Hepatic stellate cell (primary cell): ENCODE measurements around the gene SLC22A23.

Experiments
- DNase-seq: peaks from one replicate; pipeline ENCODE4 v3.0.0; 2011; ENCODE audit warnings: low spot score

Gene SLC22A23

DNA sequence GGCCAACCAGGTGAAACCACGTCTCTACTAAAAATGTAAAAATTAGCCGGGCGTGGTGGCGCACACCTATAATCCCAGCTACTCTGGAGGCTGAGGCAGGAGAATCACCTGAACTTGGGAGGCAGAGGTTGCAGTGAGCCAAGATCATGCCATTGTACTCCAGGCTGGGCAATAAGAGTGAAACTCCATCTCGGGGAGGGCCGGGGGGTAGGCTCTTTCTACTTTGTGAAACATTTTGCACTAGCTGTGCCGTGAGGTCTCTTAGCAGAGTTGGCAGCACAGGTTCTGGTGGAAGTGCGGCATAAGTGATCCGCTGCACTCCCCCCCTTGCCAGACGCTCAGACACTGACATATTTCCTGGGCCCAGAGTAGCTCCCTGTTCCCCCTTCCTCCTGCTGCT is 173.6 kb downstream of the SLC22A23 start:
- no peak for DNase-seq

DNA sequence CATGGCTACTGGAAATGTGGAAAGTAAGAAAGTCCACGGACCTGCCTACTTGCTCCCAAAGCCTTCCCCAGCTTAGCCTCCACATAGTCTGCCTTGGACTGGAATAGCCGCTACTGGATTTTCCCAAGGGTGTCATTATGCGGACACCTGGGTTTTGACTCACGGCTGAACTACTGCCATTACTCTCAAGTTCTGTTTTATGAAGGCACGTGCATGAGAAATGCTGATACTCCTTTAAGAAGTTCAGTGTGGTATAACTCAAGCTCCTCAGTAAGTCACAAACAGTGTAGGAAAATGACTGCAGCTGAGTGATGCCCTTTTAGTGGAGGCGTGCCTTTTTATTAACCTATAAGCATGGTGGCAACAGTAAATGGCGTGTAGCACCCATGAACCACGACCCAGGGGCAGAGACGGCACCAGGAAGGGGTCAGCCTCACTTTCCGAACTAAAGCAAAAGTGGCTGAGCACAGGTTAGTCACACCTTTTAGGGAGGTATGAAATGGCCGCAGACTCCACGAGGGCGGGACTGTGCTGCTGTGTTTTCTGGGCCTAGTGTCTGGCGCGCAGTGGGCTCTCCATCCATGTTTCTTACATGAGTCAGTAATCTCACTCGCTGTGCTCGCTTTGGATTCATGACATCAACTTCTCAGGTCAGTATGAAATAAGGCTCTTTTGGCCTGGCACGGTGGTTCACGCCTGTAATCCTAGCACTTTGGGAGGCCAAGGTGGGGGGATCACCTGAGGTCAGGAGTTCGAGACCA is 174.2 kb downstream of the SLC22A23 start:
- no peak for DNase-seq

DNA sequence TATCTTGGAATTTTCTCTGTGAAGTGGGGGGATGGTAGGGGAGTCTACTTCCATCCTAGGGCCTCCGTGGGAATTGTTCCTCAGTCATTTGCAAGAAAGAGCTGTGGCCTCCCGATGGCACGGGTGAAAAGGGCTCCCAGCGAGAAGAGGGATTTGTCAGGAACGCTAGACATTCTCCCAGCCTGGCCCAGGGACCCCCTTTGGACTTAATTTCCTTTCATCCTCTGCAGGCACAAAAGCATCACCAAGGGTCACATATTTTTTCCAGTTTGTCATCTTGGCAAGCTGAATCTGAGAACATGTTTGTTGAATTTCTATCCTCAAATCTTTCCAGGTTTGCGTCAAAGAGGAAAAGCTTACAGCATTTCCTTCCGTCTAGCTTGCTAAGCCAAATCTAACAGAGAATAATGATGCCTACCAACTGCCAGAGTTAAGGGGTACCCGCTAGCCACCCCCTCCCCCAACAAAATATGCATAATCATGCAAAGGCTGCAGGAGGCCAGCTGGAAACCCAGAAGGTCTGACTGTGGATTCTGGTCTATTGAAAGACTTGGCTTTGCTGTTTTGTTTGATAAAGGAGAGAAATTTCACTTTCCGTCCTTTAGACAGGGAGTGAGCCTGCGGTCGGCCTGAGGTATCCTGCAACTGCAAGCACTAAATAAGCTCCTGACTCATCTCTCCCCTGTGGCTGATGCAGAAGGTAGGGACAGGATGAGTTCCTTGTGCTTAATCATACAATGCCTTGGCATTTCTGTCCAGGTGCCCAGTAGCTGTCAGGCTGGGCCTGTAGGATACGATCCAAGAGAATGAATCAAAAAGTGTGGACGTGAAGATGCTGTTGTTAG is 175.0 kb downstream of the SLC22A23 start:
- DNase-seq, result no peak

DNA sequence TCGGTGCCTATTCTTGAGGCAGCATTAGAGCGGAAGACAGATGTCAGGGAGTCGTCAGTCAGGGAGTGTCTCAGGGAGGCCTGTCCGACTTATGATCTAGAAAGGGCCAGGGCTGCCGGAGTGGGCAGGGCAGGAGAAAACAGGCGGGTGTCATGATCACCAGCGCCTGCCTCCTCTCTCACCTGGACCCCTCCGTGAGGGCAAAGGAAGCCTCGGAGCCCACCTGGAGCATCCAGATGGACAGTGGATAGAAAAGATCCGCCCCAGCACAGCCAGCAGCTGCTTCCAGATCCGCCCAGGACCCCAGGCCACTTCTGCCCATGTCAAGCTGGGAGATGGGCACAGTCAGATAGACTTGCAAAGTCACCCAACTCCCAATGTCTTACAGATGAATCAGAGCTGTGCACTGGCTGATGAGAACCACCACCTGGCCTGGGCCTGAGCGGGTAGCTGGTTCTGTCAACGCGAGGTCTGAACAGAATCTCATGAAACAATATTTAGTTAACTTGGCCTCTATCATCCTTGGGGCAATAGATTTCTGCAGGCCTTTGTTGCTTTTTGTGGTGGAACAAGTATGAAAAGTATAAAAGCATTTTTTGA is 175.9 kb downstream of the SLC22A23 start:
- DNase-seq, result no peak

DNA sequence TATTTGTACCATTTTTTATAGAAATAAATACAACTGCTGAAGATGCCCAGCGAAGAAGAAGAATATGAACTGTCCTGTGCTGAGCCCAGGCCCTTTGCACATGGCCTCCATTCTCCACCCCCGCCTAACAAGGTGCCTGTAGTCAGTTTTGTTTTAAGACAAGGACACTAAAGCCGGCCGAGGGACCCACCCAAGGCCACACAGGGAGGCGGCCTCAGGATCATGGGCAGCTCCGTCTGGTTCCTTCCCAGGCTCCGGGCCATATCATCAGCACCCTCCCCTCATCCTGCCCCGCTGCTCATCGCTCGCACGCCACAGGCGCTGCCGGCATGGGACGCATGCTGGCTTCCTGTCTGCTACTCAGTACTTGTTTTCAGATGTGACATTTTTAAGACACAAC is 176.8 kb downstream of the SLC22A23 start:
- no peak for DNase-seq

DNA sequence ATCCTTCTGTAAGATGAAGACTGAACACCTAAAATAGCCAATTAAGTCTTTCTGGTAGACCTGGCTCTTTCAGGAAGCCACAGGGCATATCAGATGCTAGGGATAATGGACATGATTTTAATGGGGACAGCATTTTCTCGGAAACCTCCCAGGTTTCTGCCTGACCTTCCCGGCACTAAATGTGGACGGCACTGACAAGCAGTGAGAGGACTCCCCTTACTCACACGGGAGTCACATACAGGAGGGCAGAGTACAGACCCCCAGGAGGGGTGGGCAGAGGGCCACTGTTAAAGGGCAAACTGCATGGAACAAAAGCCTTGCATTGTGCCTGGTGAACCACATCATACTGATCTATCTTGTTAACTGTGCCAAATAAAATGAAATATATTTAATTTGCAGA is 178.2 kb downstream of the SLC22A23 start:
- DNase-seq, result no peak

DNA sequence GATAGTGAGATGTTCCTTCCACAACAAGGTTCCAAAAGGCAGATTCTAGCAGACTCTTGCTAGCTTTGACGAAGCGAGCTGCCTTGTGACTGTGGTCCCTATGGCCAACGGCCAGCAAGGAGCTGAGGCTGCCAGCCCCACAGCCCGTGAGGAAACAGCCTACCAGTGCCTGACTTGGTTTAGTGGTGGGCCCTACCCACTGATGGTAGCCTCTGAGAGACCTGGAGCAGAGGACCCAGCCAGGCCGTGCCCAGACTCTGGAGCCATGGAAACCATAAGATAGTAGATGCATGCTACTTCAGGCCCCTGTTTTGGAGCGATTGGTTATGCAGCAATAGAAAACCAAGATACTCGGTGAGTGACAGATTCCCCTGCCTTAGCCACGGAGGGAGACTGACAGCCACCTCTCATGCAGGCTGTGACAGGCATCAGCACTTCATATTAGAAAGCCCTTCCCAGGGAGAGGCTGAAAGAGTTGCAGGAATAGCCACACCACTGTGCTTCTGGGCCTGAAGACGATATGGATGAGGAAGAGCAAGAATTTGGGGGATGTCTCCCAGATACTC is 178.9 kb downstream of the SLC22A23 start:
- no peak for DNase-seq

DNA sequence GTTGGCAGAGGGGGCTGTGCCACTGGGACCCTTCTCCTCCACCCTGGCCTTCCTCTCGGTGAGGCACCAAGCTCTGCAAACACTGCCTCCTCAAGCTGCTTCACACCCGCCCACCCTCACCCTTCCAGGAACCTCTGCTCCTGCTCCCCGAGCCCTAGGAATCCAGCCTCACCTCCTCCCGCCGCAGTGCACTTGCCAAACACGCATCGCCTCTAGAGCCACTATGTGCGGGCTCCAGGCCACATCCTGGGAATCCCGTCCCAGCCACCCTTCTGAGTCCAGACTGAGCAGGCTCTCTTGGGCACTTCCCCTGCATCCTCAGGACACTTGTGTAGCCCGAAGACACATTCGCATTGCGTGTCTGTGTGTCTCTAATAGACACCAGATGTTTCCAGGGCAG is 179.6 kb downstream of the SLC22A23 start:
- DNase-seq, result no peak

DNA sequence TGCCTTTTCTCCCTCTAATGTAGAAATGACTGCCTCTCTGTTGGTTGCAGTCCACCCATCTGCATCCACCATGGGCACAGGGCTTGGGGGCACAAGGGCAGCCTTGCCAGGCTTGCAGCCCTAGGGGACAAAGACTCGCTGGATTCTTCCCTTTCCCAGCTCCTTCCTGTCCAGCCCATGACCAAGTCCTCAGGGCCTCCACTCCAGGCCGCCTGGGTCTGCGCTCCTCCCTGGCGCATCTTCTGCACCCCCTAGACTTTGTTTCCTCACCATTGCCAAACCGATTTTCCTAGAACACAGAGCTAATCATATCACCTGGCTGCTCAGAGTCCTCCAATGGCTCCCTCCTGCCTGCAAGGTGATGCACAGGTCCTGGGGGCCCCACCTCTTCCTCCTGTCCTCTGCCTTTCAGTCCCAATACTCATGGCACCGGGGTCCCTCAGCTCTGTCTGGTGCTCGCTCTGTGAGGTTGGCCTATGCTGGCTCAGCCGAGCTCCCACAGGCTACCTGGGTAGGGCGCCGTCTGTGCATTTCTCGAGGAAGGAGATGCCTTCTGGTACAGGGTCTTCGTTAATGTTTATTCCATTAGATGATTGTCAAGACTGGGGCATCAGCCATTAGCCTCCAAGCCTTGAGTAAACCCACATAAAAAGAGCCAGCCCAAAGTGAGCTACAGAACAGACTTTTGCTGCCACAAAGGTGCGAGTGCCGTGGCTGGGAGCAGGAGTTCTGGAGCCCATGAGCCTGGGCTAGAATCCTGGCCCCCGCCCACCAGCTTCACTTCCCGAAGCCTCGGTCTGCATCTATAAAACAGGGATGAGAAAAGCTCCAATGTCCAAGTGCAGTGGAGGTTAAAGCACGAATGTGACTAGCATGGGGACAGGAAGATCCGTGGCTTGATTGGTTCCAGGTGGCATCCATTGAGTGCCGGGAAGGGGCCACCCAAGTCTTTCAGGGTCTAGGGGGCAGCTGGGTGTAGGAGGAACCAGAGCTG is 180.4 kb downstream of the SLC22A23 start:
- DNase-seq, result no peak

DNA sequence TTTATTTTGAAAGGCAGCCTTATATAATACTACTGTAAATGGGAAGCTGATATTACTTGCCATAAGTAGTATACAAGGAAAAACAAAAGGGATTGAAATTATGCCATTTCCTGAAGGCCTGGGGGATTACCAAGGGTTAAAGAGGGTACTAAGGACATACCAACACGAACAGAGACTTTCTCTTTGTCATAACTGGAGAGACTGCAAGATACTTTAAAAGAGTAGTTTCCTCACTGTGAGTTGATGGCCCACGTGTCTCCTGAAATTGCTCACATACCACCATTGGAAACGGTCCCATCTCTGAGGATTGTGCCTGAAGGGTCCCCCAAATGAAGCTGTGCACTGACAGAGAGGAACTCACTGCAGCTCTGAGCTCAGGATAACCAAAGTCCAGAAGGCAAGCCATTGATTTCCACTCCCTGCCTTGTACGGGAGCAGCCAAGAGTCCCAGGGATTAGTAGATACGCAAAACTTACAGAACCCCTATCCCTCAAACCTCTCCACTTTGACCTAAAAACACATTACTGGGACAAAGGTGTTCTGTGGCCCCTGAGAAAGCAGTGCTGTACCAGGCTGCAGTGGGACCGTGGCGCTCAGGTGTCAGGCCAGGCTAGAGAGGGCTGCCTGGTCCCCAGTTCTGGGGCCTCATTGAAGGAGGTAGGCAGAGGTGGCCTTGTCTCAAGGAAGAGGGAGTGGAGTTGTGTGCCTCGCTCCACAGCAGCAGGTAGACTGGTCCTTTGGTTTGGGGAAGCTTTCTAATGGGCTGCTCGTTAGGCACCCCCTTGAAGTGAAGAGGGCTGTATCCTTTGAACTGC is 182.9 kb downstream of the SLC22A23 start:
- DNase-seq, result no peak

DNA sequence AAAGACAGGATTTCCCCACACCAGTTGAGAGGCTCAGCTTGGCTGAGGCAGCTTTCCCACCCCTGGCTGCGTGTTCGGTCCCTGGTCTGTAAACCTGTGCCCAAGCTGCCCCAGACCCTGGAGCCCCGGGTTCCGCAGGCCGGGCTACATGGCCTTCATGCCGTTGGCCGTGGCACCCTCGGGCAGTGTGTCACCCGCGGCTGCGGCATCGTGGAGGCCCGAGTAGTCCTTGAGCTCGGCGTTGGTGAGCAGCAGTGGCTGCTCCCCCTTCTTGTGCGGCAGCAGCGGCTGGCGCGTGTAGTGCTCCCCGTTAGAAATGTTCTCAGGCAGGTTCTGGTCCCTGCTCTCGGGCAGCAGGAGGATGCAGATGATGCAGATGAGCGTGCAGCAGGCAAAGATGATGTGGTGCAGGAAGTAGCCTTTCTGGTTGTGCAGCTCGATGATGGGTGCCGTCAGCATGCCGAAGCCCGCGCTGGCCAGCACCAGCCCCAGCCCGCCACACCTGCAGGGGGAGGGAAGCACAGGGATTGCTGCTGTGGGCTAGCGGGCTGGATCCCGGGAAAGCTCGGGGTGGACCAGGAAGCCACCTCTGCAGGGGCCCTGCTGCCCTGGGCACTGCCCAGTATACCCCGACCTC is 183.8 kb downstream of the SLC22A23 start:
- no peak for DNase-seq

DNA sequence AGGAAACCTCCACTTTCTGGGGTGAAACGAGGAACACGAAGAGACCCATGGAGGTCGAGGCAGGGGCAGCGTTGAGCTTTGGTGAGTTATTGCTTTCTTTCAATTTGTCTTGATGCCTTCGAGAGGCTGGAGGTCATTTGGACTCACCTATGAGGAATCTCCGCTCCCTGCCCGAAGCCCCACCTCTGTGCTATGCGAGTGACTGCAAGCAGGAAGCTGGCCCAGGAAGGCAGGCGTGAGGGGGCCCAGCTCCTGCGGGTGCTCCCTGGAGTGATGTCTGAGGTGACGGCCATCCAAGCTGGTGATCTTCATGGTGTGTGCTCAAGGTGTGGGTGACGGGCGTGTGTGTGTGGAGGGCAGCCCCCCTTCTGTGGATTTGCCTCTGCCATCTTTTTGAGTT is 185.1 kb downstream of the SLC22A23 start:
- DNase-seq, result no peak

DNA sequence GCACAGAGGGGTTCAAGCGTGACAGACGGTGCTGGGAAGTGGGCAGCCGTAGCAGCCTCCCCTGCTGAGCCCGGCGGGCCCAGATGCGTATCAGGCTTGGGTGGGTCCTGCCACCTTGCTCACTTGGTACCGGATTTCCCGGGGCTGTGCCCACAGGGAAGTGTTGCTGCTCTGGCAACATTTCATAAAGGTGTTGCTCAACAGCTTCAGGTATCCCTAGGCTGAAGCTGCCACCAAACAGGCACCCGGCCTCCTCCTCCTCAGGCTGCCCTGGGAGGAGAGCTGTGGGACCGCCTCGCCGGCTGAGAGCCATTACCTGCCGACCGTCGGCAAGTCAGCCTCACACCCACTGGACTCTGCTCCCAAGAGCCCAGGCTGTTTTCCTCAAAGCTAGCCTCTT is 186.6 kb downstream of the SLC22A23 start:
- no peak for DNase-seq

DNA sequence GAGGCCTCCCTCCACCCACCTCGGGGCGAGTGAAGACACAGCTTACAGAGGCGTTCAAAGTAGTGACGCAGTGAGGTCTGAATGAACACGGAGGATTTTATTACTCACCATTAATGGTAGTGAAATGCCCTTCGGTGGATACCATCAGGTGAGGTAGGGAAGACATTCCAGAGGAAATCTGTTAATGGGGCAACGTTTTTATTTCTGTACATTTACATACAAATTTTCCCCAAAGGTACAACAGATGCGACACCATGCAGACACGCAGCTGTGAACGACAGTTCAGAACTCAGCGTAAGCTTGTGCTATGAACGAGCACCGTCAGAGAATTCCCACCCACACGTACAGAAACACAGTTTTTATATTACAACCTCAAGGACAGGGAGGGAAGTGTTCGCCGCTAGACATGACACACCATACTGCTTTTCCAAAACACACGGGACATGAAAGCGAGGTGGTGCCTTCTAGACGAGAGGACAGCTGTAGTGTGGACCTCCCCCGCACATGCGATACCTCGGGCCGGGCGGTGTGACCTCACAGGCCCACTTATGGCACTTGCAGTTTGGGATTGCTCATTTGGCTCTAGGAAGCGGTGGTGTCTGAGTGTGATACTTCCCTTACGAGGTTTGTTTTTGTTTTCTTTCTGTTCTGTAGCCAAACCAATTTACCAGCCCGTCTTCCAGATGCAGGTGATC is 187.4 kb downstream of the SLC22A23 start:
- DNase-seq, result no peak

DNA sequence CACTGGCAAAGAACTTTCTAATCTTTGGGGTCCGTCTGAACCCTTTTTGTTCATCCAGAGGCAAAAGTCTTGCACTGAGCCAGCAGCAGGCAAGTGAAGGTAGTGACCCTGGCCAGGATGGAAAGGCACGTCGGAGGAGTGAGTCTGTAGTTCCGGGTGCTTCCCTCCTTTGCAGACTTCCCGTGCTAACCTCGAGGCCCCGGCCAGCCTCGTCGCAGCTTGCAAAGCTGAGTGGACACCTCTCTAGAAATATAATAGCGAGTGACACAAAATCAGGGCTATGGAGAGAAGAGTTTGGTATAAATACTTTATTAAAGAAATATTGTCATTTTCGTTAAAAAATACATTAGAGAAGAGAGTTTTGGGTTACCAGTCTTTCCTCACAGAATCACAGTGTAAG is 188.2 kb downstream of the SLC22A23 start:
- no peak for DNase-seq

DNA sequence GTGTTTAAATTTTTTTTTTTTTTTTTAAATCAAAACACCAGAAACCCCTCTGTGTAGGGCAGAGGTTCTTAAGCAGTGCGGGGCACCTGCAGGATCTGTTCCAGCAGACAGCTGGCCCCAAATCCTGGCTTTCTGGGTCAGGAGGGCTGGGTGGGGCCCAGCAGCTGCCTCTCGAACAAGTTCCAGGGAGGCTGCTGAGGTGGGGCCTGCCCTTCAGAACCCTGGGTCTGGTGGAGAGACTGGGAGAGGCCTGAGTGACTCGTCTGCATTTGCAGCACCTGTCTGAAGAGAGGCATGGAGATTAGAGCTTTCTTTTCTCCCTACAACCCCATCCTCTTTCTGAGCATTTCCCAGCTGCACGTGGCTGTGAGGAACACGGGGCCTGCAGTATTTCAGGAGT is 189.7 kb downstream of the SLC22A23 start:
- no peak for DNase-seq

DNA sequence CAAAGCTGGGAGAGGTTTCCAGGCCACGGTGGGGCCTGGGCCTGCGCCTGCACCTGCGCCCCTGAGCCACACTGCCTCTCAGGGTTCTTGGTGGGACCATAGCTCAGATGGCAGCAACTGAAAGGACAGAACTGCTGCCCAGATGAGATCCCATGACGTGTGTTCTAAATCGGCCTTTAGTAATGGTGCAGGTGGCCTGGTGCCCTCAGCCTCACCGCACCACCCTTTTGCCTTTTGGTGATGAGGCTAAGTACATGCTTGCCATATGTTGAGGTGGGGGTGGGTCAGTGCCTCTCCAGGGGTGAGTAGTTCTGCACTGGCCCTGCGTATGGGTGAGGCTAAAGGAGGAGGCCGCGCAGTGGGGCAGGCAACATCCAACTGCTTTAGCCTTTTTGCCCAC is 190.7 kb downstream of the SLC22A23 start:
- DNase-seq, result no peak

DNA sequence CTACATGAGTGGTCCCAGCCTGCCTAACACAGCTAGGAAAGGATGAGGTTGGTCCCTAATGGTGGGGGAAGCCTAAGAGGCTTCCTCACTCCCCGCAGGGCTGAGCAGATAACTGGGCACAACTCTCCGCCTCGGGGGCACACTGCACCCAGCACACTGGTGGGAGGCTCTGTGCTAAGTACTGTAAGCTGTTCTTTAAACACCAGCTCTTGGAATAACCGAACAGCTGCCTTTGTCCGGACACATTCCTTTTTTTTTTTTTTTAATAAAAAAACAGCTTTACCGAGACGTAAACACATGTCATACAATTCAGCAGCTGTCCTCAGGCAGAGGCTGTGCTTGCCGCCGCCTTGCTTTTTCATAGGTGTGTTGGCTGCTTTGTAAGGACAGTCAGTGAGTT is 191.2 kb downstream of the SLC22A23 start:
- DNase-seq, result no peak

DNA sequence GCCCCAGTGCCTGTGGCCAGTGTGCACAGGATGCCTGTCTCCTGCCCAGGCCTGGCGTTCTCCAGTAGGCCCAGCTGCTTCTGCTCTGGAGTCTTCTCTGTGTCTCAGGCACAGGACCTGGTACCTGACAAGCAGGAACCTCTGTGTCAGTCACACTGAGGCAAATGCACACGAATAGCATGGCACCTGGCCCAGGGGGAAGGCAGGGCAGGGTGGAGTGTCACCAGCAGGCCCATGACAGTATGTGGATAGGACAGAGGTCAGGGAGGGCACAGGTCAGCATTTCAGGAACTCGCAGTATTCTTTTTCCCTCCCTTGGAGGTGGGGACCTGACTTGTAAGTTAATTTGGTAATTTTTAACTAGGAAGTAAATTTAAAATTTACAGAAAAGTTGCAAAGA is 192.5 kb downstream of the SLC22A23 start:
- DNase-seq, result no peak

DNA sequence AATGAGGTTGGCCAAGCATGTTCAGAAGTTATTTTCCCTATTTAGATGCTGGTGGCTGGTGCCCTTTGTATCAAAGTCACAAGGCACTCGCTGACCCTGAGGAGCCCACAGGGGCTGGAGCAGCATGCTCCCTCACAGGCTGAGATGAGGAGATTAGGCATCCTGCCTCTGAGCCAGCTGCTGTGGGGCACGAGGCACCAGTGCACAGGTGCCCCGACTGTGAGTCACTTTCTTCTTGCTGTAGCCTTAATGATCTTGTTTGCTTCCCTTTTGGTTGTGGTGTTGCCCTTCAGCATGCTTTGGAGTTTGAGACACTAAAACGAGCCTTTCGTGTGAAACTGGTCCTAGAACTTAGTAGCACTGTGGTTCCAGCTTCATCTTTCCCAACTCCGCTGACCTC is 193.8 kb downstream of the SLC22A23 start:
- DNase-seq, result no peak
